ENCODE results near the gene CEP44. TPM values are rescaled to one million over a fixed set of nuclear protein-coding genes. Genes with fewer than 3 reads are reported as not detected.

The CEP44 gene
- total and polyA plus RNA-seq, 2 donors = 13.9 to 17.1 TPM

GRCh38 chr4:174380699-174381439 lies 97.2 kb downstream of the CEP44 start:
- Histone ChIP-seq H3K9me3 (ENCODE audit: control insufficient read depth in 2 of 2, insufficient read depth in 1 of 2, low read length in 1 of 2) (no peaks in the 10 kb centered on the region), H3K27ac (ENCODE audit: low read depth in 1 of 2, low read length in 1 of 2) (no peak overlapping the region)
- 96% methylated on average over 9 of the region's 9 CpGs for WGBS

GRCh38 chr4:174381440-174381800 lies 97.7 kb downstream of the CEP44 start:
- Histone ChIP-seq H3K36me3 (ENCODE audit: control insufficient read depth in 2 of 2, insufficient read depth in 2 of 2, low read length in 1 of 2) (no peaks in the 10 kb centered on the region), H3K4me3 (ENCODE audit: low read length in 2 of 2) (no peak overlapping the region), H3K9me3 (ENCODE audit: control insufficient read depth in 2 of 2, insufficient read depth in 1 of 2, low read length in 1 of 2) (no peaks in the 10 kb centered on the region), H3K27me3 (ENCODE audit: control insufficient read depth in 2 of 2, insufficient read depth in 1 of 2, low read length in 1 of 2) (no peaks in the 10 kb centered on the region), H3K27ac (ENCODE audit: low read depth in 1 of 2, low read length in 1 of 2) (no peak overlapping the region), H3K4me1 (ENCODE audit: control insufficient read depth in 2 of 2, insufficient read depth in 2 of 2, low read length in 2 of 2) (no peaks in the 10 kb centered on the region)
- DNase-seq (ENCODE audit: low read depth in 6 of 9, low spot score in 9 of 9) = no peak
- 46% methylated on average over 1 of the region's 1 CpG for WGBS

More at GRCh38 chr4:174380699-174381439, 97.2 kb downstream of the CEP44 start:
- Histone ChIP-seq H3K27me3 (ENCODE audit: control insufficient read depth in 2 of 2, insufficient read depth in 1 of 2, low read length in 1 of 2) (no peaks in the 10 kb centered on the region), H3K36me3 (ENCODE audit: control insufficient read depth in 2 of 2, insufficient read depth in 2 of 2, low read length in 1 of 2) (no peaks in the 10 kb centered on the region), H3K4me1 (ENCODE audit: control insufficient read depth in 2 of 2, insufficient read depth in 2 of 2, low read length in 2 of 2) (no peaks in the 10 kb centered on the region), H3K4me3 (ENCODE audit: low read length in 2 of 2) (no peak overlapping the region)
- no peak for DNase-seq (ENCODE audit: low read depth in 6 of 9, low spot score in 9 of 9)

Other genes starting within 250 kb of the CEP44 start
- 33.0 TPM for gene FBXO8, start 244 bp upstream of the CEP44 start, total RNA-seq
- 25.6 TPM for gene FBXO8, start 244 bp upstream of the CEP44 start, polyA plus RNA-seq
- 51.6 TPM for gene HPGD, start 238.6 kb downstream of the CEP44 start, total RNA-seq
- gene HPGD, start 238.6 kb downstream of the CEP44 start, polyA plus RNA-seq = 24.7 TPM